ENCODE data around the gene MAPRE3. TPM values are rescaled to one million over a fixed set of nuclear protein-coding genes. Genes with fewer than 3 reads are reported as not detected.
"Not testable (repeated sequence)": the region's sequence is repeated elsewhere in the genome, so short reads cannot be mapped to it uniquely, and the experiment has no call there.

Gene MAPRE3
- 10 to 100 TPM; 21.2 to 37.0 TPM for total RNA-seq
- polyA plus RNA-seq (ENCODE audit: insufficient read length in 2 of 2): 100 to 1,000 TPM; 193 to 200 TPM
- long read RNA-seq, donor 1, transcript MAPRE3-201 (7 exons, 1,892 nt): minor isoform, 14 of 255 reads
- long read RNA-seq, donor 1, transcript MAPRE3-203 (7 exons, 1,801 nt): major isoform, 46 of 255 reads
- long read RNA-seq, donor 1, partial matches to known transcripts: 192 of 255 reads
- long read RNA-seq, donor 1, other reads (novel, unspliced or antisense): 0 of 255 reads
- long read RNA-seq, donor 2, transcript MAPRE3-203 (7 exons, 1,801 nt): major isoform, 19 of 31 reads
- long read RNA-seq, donor 2, transcript MAPRE3-201 (7 exons, 1,892 nt): minor isoform, 6 of 31 reads
- long read RNA-seq, donor 2, partial matches to known transcripts: 5 of 31 reads
- long read RNA-seq, donor 2, other reads (novel, unspliced or antisense): 0 of 31 reads
- long read RNA-seq, donor 3, transcript MAPRE3-201 (7 exons, 1,892 nt): minor isoform, 6 of 55 reads
- long read RNA-seq, donor 3, transcript MAPRE3-203 (7 exons, 1,801 nt): major isoform, 18 of 55 reads
- long read RNA-seq, donor 3, transcript MAPRE3-206 (3 exons, 1,160 nt): minor isoform, 6 of 55 reads
- long read RNA-seq, donor 3, partial matches to known transcripts: 24 of 55 reads
- long read RNA-seq, donor 3, other reads (novel, unspliced or antisense): 0 of 55 reads
- long read RNA-seq, donor 4, partial matches to known transcripts: 0 of 3 reads
- long read RNA-seq, donor 4, other reads (novel, unspliced or antisense): 0 of 3 reads

- Histone ChIP-seq H3K27me3 (ENCODE audit: control insufficient read depth, insufficient read depth, low read length) (peaks cover 3% of the 10 kb centered on the region), H3K27ac (ENCODE audit: low read depth, low read length) (peak within 1 kb of the TSS; percentile 37), H3K9me3 (ENCODE audit: control insufficient read depth, insufficient read depth, low read length) (no peaks in the 10 kb centered on the region), H3K4me3 (ENCODE audit: low read depth, low read length) (peak within 1 kb of the TSS; percentile 68), H3K36me3 (ENCODE audit: control insufficient read depth, insufficient read depth, low read length) (no peaks in the 10 kb centered on the region), H3K4me1 (ENCODE audit: control insufficient read depth, insufficient read depth, low read length) (peaks cover 15% of the 10 kb centered on the region)
- WGBS (ENCODE audit: insufficient coverage): 0% methylated on average over 59 of the region's 69 CpGs
- DNase-seq (ENCODE audit: low read depth in 4 of 6, low spot score in 6 of 6): peak; percentile 82 to 100 (median 91)
Observed at GRCh38 chr2:26970244-26970927, at the start of gene MAPRE3. MAPRE3 (plus strand) TSS chr2:26970637; CDS start chr2:27022219, 51,582 bp downstream.

- H3K36me3 ChIP-seq (ENCODE audit: control insufficient read depth, insufficient read depth, low read length): peaks cover 12% of the 10 kb centered on the region
- no peak overlapping the region for H3K4me3 ChIP-seq (ENCODE audit: low read depth, low read length)
- WGBS (ENCODE audit: insufficient coverage): 67% methylated on average over 1 of the region's 5 CpGs
- DNase-seq (ENCODE audit: low read depth in 4 of 6, low spot score in 6 of 6): no peak
- H3K27ac ChIP-seq (ENCODE audit: low read depth, low read length): no peak overlapping the region
- H3K9me3 ChIP-seq (ENCODE audit: control insufficient read depth, insufficient read depth, low read length): no peaks in the 10 kb centered on the region
- H3K4me1 ChIP-seq (ENCODE audit: control insufficient read depth, insufficient read depth, low read length): peaks cover 12% of the 10 kb centered on the region
- no peaks in the 10 kb centered on the region for H3K27me3 ChIP-seq (ENCODE audit: control insufficient read depth, insufficient read depth, low read length)
Observed at GRCh38 chr2:26921323-26921722, 49.1 kb upstream of the MAPRE3 start.

- H3K4me3 ChIP-seq (ENCODE audit: low read depth, low read length): no peak overlapping the region
- H3K27me3 ChIP-seq (ENCODE audit: control insufficient read depth, insufficient read depth, low read length): no peaks in the 10 kb centered on the region
- H3K4me1 ChIP-seq (ENCODE audit: control insufficient read depth, insufficient read depth, low read length): peaks cover 12% of the 10 kb centered on the region
- H3K36me3 ChIP-seq (ENCODE audit: control insufficient read depth, insufficient read depth, low read length): peaks cover 17% of the 10 kb centered on the region
- no peak overlapping the region for H3K27ac ChIP-seq (ENCODE audit: low read depth, low read length)
- DNase-seq (ENCODE audit: low read depth in 4 of 6, low spot score in 6 of 6): peak in 2 of 6 donors; percentile 88 to 92
- WGBS (ENCODE audit: insufficient coverage): 0% methylated on average over 4 of the region's 8 CpGs
- no peaks in the 10 kb centered on the region for H3K9me3 ChIP-seq (ENCODE audit: control insufficient read depth, insufficient read depth, low read length)
Observed at GRCh38 chr2:26922405-26923188, 47.8 kb upstream of the MAPRE3 start.

- not testable (repeated sequence) for DNase-seq (ENCODE audit: low read depth in 4 of 6, low spot score in 6 of 6); H3K27ac ChIP-seq (ENCODE audit: low read depth, low read length); H3K4me3 ChIP-seq (ENCODE audit: low read depth, low read length); H3K27me3 ChIP-seq (ENCODE audit: control insufficient read depth, insufficient read depth, low read length); H3K9me3 ChIP-seq (ENCODE audit: control insufficient read depth, insufficient read depth, low read length)
- 71% methylated on average over 1 of the region's 1 CpG for whole genome bisulfite sequencing (ENCODE audit: insufficient coverage)
- Histone ChIP-seq H3K36me3 (ENCODE audit: control insufficient read depth, insufficient read depth, low read length) (peaks cover 17% of the 10 kb centered on the region), H3K4me1 (ENCODE audit: control insufficient read depth, insufficient read depth, low read length) (peaks cover 12% of the 10 kb centered on the region)
Observed at GRCh38 chr2:26923189-26923466, 47.3 kb upstream of the MAPRE3 start.

GRCh38 chr2:26924731-26925099 is 45.7 kb upstream of the MAPRE3 start:
- DNase-seq (ENCODE audit: low read depth in 4 of 6, low spot score in 6 of 6): no peak
- Histone ChIP-seq H3K4me3 (ENCODE audit: low read depth, low read length) (no peak overlapping the region), H3K36me3 (ENCODE audit: control insufficient read depth, insufficient read depth, low read length) (peaks cover 27% of the 10 kb centered on the region), H3K27ac (ENCODE audit: low read depth, low read length) (no peak overlapping the region), H3K9me3 (ENCODE audit: control insufficient read depth, insufficient read depth, low read length) (no peaks in the 10 kb centered on the region), H3K27me3 (ENCODE audit: control insufficient read depth, insufficient read depth, low read length) (no peaks in the 10 kb centered on the region), H3K4me1 (ENCODE audit: control insufficient read depth, insufficient read depth, low read length) (peaks cover 12% of the 10 kb centered on the region)
- WGBS (ENCODE audit: insufficient coverage): 92% methylated on average over 14 of the region's 14 CpGs

GRCh38 chr2:26925100-26925791 is 45.2 kb upstream of the MAPRE3 start:
- H3K4me1 ChIP-seq (ENCODE audit: control insufficient read depth, insufficient read depth, low read length): peaks cover 12% of the 10 kb centered on the region
- WGBS (ENCODE audit: insufficient coverage): 48% methylated on average over 7 of the region's 9 CpGs
- H3K27ac ChIP-seq (ENCODE audit: low read depth, low read length): no peak overlapping the region
- no peaks in the 10 kb centered on the region for H3K9me3 ChIP-seq (ENCODE audit: control insufficient read depth, insufficient read depth, low read length)
- DNase-seq (ENCODE audit: low read depth in 4 of 6, low spot score in 6 of 6): no peak
- peaks cover 31% of the 10 kb centered on the region for H3K36me3 ChIP-seq (ENCODE audit: control insufficient read depth, insufficient read depth, low read length)
- H3K4me3 ChIP-seq (ENCODE audit: low read depth, low read length): no peak overlapping the region
- no peaks in the 10 kb centered on the region for H3K27me3 ChIP-seq (ENCODE audit: control insufficient read depth, insufficient read depth, low read length)

- Histone ChIP-seq H3K9me3 (ENCODE audit: control insufficient read depth, insufficient read depth, low read length) (no peaks in the 10 kb centered on the region), H3K4me3 (ENCODE audit: low read depth, low read length) (no peak overlapping the region), H3K4me1 (ENCODE audit: control insufficient read depth, insufficient read depth, low read length) (peaks cover 12% of the 10 kb centered on the region), H3K36me3 (ENCODE audit: control insufficient read depth, insufficient read depth, low read length) (peaks cover 37% of the 10 kb centered on the region), H3K27ac (ENCODE audit: low read depth, low read length) (no peak overlapping the region), H3K27me3 (ENCODE audit: control insufficient read depth, insufficient read depth, low read length) (no peaks in the 10 kb centered on the region)
- 99% methylated on average over 8 of the region's 9 CpGs for WGBS (ENCODE audit: insufficient coverage)
- no peak for DNase-seq (ENCODE audit: low read depth in 4 of 6, low spot score in 6 of 6)
Observed at GRCh38 chr2:26927221-26927620, 43.2 kb upstream of the MAPRE3 start.

- peaks cover 52% of the 10 kb centered on the region for H3K36me3 ChIP-seq (ENCODE audit: control insufficient read depth, insufficient read depth, low read length)
- 75% methylated on average over 2 of the region's 11 CpGs for WGBS (ENCODE audit: insufficient coverage)
- peaks cover 17% of the 10 kb centered on the region for H3K4me1 ChIP-seq (ENCODE audit: control insufficient read depth, insufficient read depth, low read length)
- no peaks in the 10 kb centered on the region for H3K9me3 ChIP-seq (ENCODE audit: control insufficient read depth, insufficient read depth, low read length)
- no peak overlapping the region for H3K4me3 ChIP-seq (ENCODE audit: low read depth, low read length)
- DNase-seq (ENCODE audit: low read depth in 4 of 6, low spot score in 6 of 6): no peak
- no peak overlapping the region for H3K27ac ChIP-seq (ENCODE audit: low read depth, low read length)
- no peaks in the 10 kb centered on the region for H3K27me3 ChIP-seq (ENCODE audit: control insufficient read depth, insufficient read depth, low read length)
Observed at GRCh38 chr2:26932974-26933373, 37.5 kb upstream of the MAPRE3 start.

All from spinal cord (tissue), 10 donors.